ENCODE results near the gene FAF1. TPM values are rescaled to one million over a fixed set of nuclear protein-coding genes. Genes with fewer than 3 reads are reported as not detected.

Gene FAF1
- polyA plus RNA-seq, 1 of the 3 experiments (the other 2 are of a cell fraction): 8.7 TPM

- peaks cover 19% of the 10 kb centered on the region for H3F3A ChIP-seq (replicated peaks; ENCODE audit: insufficient read depth)
- no peaks in the 10 kb centered on the region for H4K20me1 ChIP-seq (ENCODE audit: insufficient read depth)
- H3K27me3 ChIP-seq (ENCODE audit: insufficient read depth): no peaks in the 10 kb centered on the region
- H3K4me2 ChIP-seq: peak overlapping the region; percentile 97
- no peak for TF ChIP-seq IRF3 (IDR thresholded peaks at IDR 0.05; ENCODE audit: low read depth, low read length)
- no peak for TF ChIP-seq NRF1 (IDR thresholded peaks at IDR 0.05; ENCODE audit: low read depth, low read length)
- TF ChIP-seq PBX3 (IDR thresholded peaks at IDR 0.05): peak; percentile 10; the same call in 1 of the 2 replicates
- peak; percentile 54 for TF ChIP-seq MXI1 (IDR thresholded peaks at IDR 0.05; ENCODE audit: low read depth, low read length)
- peak; percentile 4; the same call in 1 of the 2 replicates for TF ChIP-seq TCF12 (IDR thresholded peaks at IDR 0.05)
- peak; percentile 56; the same call in 1 of the 2 replicates for TF ChIP-seq SIN3A (IDR thresholded peaks at IDR 0.05; ENCODE audit: borderline replicate concordance, low read depth, low read length)
- no peak for TF ChIP-seq FOXM1 (IDR thresholded peaks at IDR 0.05; ENCODE audit: low read depth)
- peak; percentile 67 for TF ChIP-seq CHD2 (IDR thresholded peaks at IDR 0.05; ENCODE audit: low read length, partially characterized antibody)
- TF ChIP-seq POLR2AphosphoS5 (IDR thresholded peaks at IDR 0.05; ENCODE audit: low read depth, low read length): peak; percentile 30; the same call in 1 of the 2 replicates
- no peaks in the 10 kb centered on the region for H3K9me3 ChIP-seq
- peak; percentile 82 for DNase-seq
- H3K9me2 ChIP-seq: no peaks in the 10 kb centered on the region
- H3K9ac ChIP-seq: peak overlapping the region; percentile 98
- peaks cover 14 to 26% of the 10 kb centered on the region in 2 experiments; a peak in 3 of 4 replicates for H3K4me1 ChIP-seq (ENCODE audit: control insufficient read depth in 1 of 2, insufficient read depth in 2 of 2, low read depth in 1 of 2, low read length in 1 of 2)
- H3K4me3 ChIP-seq (ENCODE audit: low read depth in 2 of 2, low read length in 1 of 2): peak overlapping the region; percentile 84 to 90
- ChIA-PET POLR2A (interaction anchor here (0.9 to 2.0 kb wide), 2 partner anchors 9 to 265 kb away, joined by 3 to 18 read pairs; partner anchors contain the start of gene CDKN2C), CTCF (interaction anchor here (0.8 to 3.3 kb wide), 6 partner anchors 9 to 318 kb away, joined by 3 to 14 read pairs (median 6); no protein-coding TSS in a partner anchor)
- H2AFZ ChIP-seq (ENCODE audit: low read depth): peak overlapping the region; percentile 80
- H3K27ac ChIP-seq (ENCODE audit: low read depth in 2 of 2, low read length in 1 of 2): peak overlapping the region; percentile 94 to 96
- peaks cover 8 to 10% of the 10 kb centered on the region in 2 experiments for H3K36me3 ChIP-seq (replicated peaks in 1 of 2; ENCODE audit: control insufficient read depth in 1 of 2, insufficient read depth in 2 of 2, low read length in 1 of 2)
- WGBS (ENCODE audit: low lambda C conversion rate): 12% methylated on average over 24 of the region's 42 CpGs
- H3K79me2 ChIP-seq (ENCODE audit: insufficient read depth): peaks cover 78% of the 10 kb centered on the region
These were observed 18.2 kb upstream of the FAF1 start for GRCh38 chr1:50978144-50978851.

GRCh38 chr1:50977575-50978143 lies 17.6 kb upstream of the FAF1 start:
- Histone ChIP-seq H3K36me3 (replicated peaks in 1 of 2; ENCODE audit: control insufficient read depth in 1 of 2, insufficient read depth in 2 of 2, low read length in 1 of 2) (peaks cover 8 to 10% of the 10 kb centered on the region in 2 experiments), H3K27me3 (ENCODE audit: insufficient read depth) (no peaks in the 10 kb centered on the region), H3K9ac (peak overlapping the region; percentile 98), H3F3A (replicated peaks; ENCODE audit: insufficient read depth) (peaks cover 19% of the 10 kb centered on the region), H3K4me1 (ENCODE audit: control insufficient read depth in 1 of 2, insufficient read depth in 2 of 2, low read depth in 1 of 2, low read length in 1 of 2) (peaks cover 14 to 26% of the 10 kb centered on the region in 2 experiments; a peak in 3 of 4 replicates), H3K79me2 (ENCODE audit: insufficient read depth) (peaks cover 78% of the 10 kb centered on the region), H3K9me2 (no peaks in the 10 kb centered on the region), H2AFZ (ENCODE audit: low read depth) (peak overlapping the region; percentile 85), H3K4me3 (ENCODE audit: low read depth in 2 of 2, low read length in 1 of 2) (peak overlapping the region; percentile 84 to 90), H3K4me2 (peak overlapping the region; percentile 97), H3K27ac (ENCODE audit: low read depth in 2 of 2, low read length in 1 of 2) (peak overlapping the region; percentile 94 to 96), H4K20me1 (ENCODE audit: insufficient read depth) (no peaks in the 10 kb centered on the region), H3K9me3 (no peaks in the 10 kb centered on the region)
- TF ChIP-seq TEAD4 (IDR thresholded peaks at IDR 0.05; ENCODE audit: borderline replicate concordance, insufficient read depth): no peak
- TF ChIP-seq NFIC (IDR thresholded peaks at IDR 0.05; ENCODE audit: borderline replicate concordance): peak; percentile 19; the same call in 1 of the 2 replicates
- TF ChIP-seq RFX5 (IDR thresholded peaks at IDR 0.05; ENCODE audit: low read length): no peak
- TF ChIP-seq FOXM1 (IDR thresholded peaks at IDR 0.05; ENCODE audit: low read depth): no peak
- peak; percentile 20; the same call in 1 of the 2 replicates for TF ChIP-seq POLR2AphosphoS5 (IDR thresholded peaks at IDR 0.05; ENCODE audit: low read depth, low read length)
- TF ChIP-seq MEF2A (IDR thresholded peaks at IDR 0.05; ENCODE audit: borderline replicate concordance, low read depth): no peak
- no peak for TF ChIP-seq FOXJ3 (CRISPR knock-in tag; IDR thresholded peaks at IDR 0.05)
- TF ChIP-seq GABPA (IDR thresholded peaks at IDR 0.05; ENCODE audit: low read depth): no peak
- TF ChIP-seq MXI1 (IDR thresholded peaks at IDR 0.05; ENCODE audit: low read depth, low read length): no peak
- TF ChIP-seq RAD21 (IDR thresholded peaks at IDR 0.05; ENCODE audit: low read length): no peak
- TF ChIP-seq RXRA (IDR thresholded peaks at IDR 0.05; ENCODE audit: borderline replicate concordance, low read depth): peak; percentile 9; the same call in 1 of the 2 replicates
- no peak for TF ChIP-seq CHD2 (IDR thresholded peaks at IDR 0.05; ENCODE audit: low read length, partially characterized antibody)
- TF ChIP-seq SMC3 (IDR thresholded peaks at IDR 0.05; ENCODE audit: low read depth, low read length): no peak
- peak; percentile 59 for TF ChIP-seq TAF1 (IDR thresholded peaks at IDR 0.05; ENCODE audit: borderline replicate concordance, low read depth, low read length)
- no peak for TF ChIP-seq RCOR1 (IDR thresholded peaks at IDR 0.05; ENCODE audit: low read length)
- TF ChIP-seq PBX3 (IDR thresholded peaks at IDR 0.05): no peak
- TF ChIP-seq IRF3 (IDR thresholded peaks at IDR 0.05; ENCODE audit: low read depth, low read length): no peak
- peak; percentile 90 for DNase-seq
- POLR2A ChIA-PET: interaction anchor here (0.9 to 2.0 kb wide), 2 partner anchors 9 to 265 kb away, joined by 3 to 18 read pairs; partner anchors contain the start of gene CDKN2C
- under 1% methylated on average over 12 of the region's 63 CpGs for WGBS (ENCODE audit: low lambda C conversion rate)
- CTCF ChIA-PET: interaction anchor here (0.7 to 3.3 kb wide), 8 partner anchors 9 to 319 kb away, joined by 3 to 14 read pairs (median 4); partner anchors contain the start of gene FAF1
